HepG2 (cell line): ENCODE results near the gene POLR2F. TPM values are rescaled to one million over a fixed set of nuclear protein-coding genes. Genes with fewer than 3 reads are reported as not detected.

Experiments
- AGO1 ChIP-seq: fragments of 200-400 bp; formaldehyde crosslinking; IDR thresholded peaks from 2 replicates; pipeline ENCODE4 v1.6.1; 2017; ENCODE audit warnings: mild to moderate bottlenecking, low read depth, low read length, moderate library complexity; ENCODE audit not compliant: poor library complexity, severe bottlenecking
- ATAD3A ChIP-seq: sonication (generic); formaldehyde crosslinking; IDR thresholded peaks from 2 replicates; pipeline ENCODE4 v1.4.0; 2020; ENCODE audit warnings: missing genetic modification reagents
- ATF2 ChIP-seq: sonication (generic); formaldehyde crosslinking; IDR thresholded peaks from 2 replicates; pipeline ENCODE4 v1.4.0; 2020; ENCODE audit warnings: missing genetic modification reagents
- ATM ChIP-seq: fragments of 450-650 bp; IDR thresholded peaks from 2 replicates; pipeline ENCODE4 v1.7.1; 2017; ENCODE audit warnings: mild to moderate bottlenecking, borderline replicate concordance
- BRCA1 ChIP-seq: sonication (generic); formaldehyde crosslinking; IDR thresholded peaks from 2 replicates; pipeline ENCODE4 v1.4.0; 2020; ENCODE audit warnings: missing genetic modification reagents
- CTCF ChIP-seq: sonication (generic); formaldehyde crosslinking; IDR thresholded peaks from 2 replicates; pipeline ENCODE4 v1.5.0; 2020; ENCODE audit warnings: mild to moderate bottlenecking, missing genetic modification reagents, moderate library complexity
- DNMT3B ChIP-seq: conservative IDR thresholded peaks from 2 replicates; pipeline ENCODE4 v1.6.1; 2016; ENCODE audit warnings: missing biosample characterization, control low read depth
- HNRNPUL1 ChIP-seq: fragments of 200-400 bp; formaldehyde crosslinking; IDR thresholded peaks from 2 replicates; pipeline ENCODE4 v1.6.1; 2017; ENCODE audit warnings: low read depth, mild to moderate bottlenecking, low read length, moderate library complexity
- HOXA3 ChIP-seq: sonication (generic); formaldehyde crosslinking; IDR thresholded peaks from 2 replicates; pipeline ENCODE4 v1.5.0; 2020; ENCODE audit warnings: missing genetic modification reagents
- MTERF4 ChIP-seq: sonication (generic); formaldehyde crosslinking; IDR thresholded peaks from 2 replicates; pipeline ENCODE4 v1.8.0; 2023; ENCODE audit warnings: mild to moderate bottlenecking, missing genetic modification reagents
- TFE3 ChIP-seq: IDR thresholded peaks from 2 replicates; pipeline ENCODE4 v1.6.1; 2016
- TRAFD1 ChIP-seq: sonication (generic); formaldehyde crosslinking; IDR thresholded peaks from 2 replicates; pipeline ENCODE4 v1.5.1; 2020; ENCODE audit warnings: missing genetic modification reagents, mild to moderate bottlenecking, borderline replicate concordance
- ZC3H4 ChIP-seq: sonication (generic); formaldehyde crosslinking; IDR thresholded peaks from 2 replicates; pipeline ENCODE4 v1.4.0; 2020; ENCODE audit warnings: missing genetic modification reagents, borderline replicate concordance
- ZFP91 ChIP-seq: sonication (generic); formaldehyde crosslinking; IDR thresholded peaks from 2 replicates; pipeline ENCODE4 v1.9.0; 2022; ENCODE audit warnings: missing genetic modification reagents, mild to moderate bottlenecking, borderline replicate concordance
- ZNF205 ChIP-seq: IDR thresholded peaks from 2 replicates; pipeline ENCODE4 v1.6.1; 2018; ENCODE audit warnings: missing biosample characterization, missing genetic modification reagents
- ZNF326 ChIP-seq: sonication (generic); formaldehyde crosslinking; IDR thresholded peaks from 2 replicates; pipeline ENCODE4 v1.4.0; 2020; ENCODE audit warnings: missing genetic modification reagents, borderline replicate concordance
- ZNF33A ChIP-seq: sonication (generic); formaldehyde crosslinking; IDR thresholded peaks from 2 replicates; pipeline ENCODE4 v1.5.1; 2020; ENCODE audit warnings: missing genetic modification reagents, mild to moderate bottlenecking, moderate library complexity, borderline replicate concordance
- ZNF546 ChIP-seq: sonication (generic); formaldehyde crosslinking; conservative IDR thresholded peaks from 2 replicates; pipeline ENCODE4 v1.8.1; 2023; ENCODE audit warnings: mild to moderate bottlenecking, missing genetic modification reagents
- ZNF562 ChIP-seq: sonication (generic); formaldehyde crosslinking; IDR thresholded peaks from 2 replicates; pipeline ENCODE4 v1.8.0; 2022; ENCODE audit warnings: missing genetic modification reagents, borderline replicate concordance
- ZNF607 ChIP-seq: sonication (generic); formaldehyde crosslinking; IDR thresholded peaks from 2 replicates; pipeline ENCODE4 v1.5.1; 2020; ENCODE audit warnings: missing genetic modification reagents, mild to moderate bottlenecking, borderline replicate concordance
- ZNF891 ChIP-seq: sonication (generic); formaldehyde crosslinking; IDR thresholded peaks from 2 replicates; pipeline ENCODE4 v1.5.0; 2020; ENCODE audit warnings: mild to moderate bottlenecking, missing genetic modification reagents
- polyA plus RNA-seq, 8 experiments: library from polyadenylated mRNA; depleted of rRNA in 3 of 8; stranded (reverse) in 7 of 8; unstranded in 1 of 8; fragments of >200 nt; fragmentation: Illumina TruSeq in 4 of 8; extraction: Trizol in 4 of 8; gene quantifications; 2 replicates each; pipeline versions ENCODE4 v1.2.1 to v1.2.3, GENCODE V29; 2011 to 2016; ENCODE audit warnings: low read depth in 4 of 8, missing spikeins in 1 of 8, mixed read lengths in 1 of 8; ENCODE audit not compliant: insufficient read depth in 1 of 8
- total RNA-seq, 5 experiments: library from RNA; depleted of rRNA; stranded (reverse); fragments of >200 nt; fragmentation: Illumina TruSeq; extraction: Trizol; gene quantifications; 2 replicates each; pipeline ENCODE4 v1.2.3, GENCODE V29; 2016; ENCODE audit warnings: low read depth in 1 of 5

The POLR2F gene
- total and polyA plus RNA-seq, 2 of the 13 experiments (the other 11 are each of a cell fraction or from before 2014, with no cell fraction given), result 135 to 158 TPM

- TF ChIP-seq CTCF (CRISPR knock-in tag) (peak; percentile 99), ZC3H4 (CRISPR knock-in tag) (no peak), AGO1 (peak; percentile 38), HOXA3 (CRISPR knock-in tag) (peak; percentile 74), TRAFD1 (no peak), BRCA1 (no peak), DNMT3B (CRISPR knock-in tag) (no peak), ZFP91 (CRISPR knock-in tag) (peak; percentile 81), ZNF607 (no peak), ZNF326 (no peak), HNRNPUL1 (no peak), ATF2 (peak; percentile 30; the same call in 1 of the 2 replicates), TFE3 (CRISPR knock-in tag) (no peak), ZNF33A (no peak), ZNF546 (CRISPR knock-in tag) (no peak), ZNF205 (CRISPR knock-in tag) (peak; percentile 65; the same call in 1 of the 2 replicates), ATM (no peak), ZNF562 (CRISPR knock-in tag) (no peak), MTERF4 (CRISPR knock-in tag) (no peak), ZNF891 (CRISPR knock-in tag) (no peak), ATAD3A (CRISPR knock-in tag) (no peak)
Measured at GRCh38 chr22:37933711-37934376, 19.7 kb upstream of the POLR2F start (continued).
